Activated CD8-positive, alpha-beta memory T cell treated with anti-CD3 and anti-CD28 coated beads, Interleukin-2, amount 50 U/mL, for 48 hours (primary cell): Measurements from ENCODE around the gene GAS2.
A peak's percentile ranks its signal among the peaks of the same experiment; 100 is the strongest.

Experiments
- DNase-seq: peaks from one replicate; pipeline ENCODE4 v3.0.0-alpha.2; 2020

The GAS2 gene

GRCh38 chr11:22792497-22792896, 126.1 kb downstream of the GAS2 start:
- no peak for DNase-seq

GRCh38 chr11:22795914-22796313, 129.5 kb downstream of the GAS2 start:
- no peak for DNase-seq

- no peak for DNase-seq
Measured at GRCh38 chr11:22797047-22797446, 130.6 kb downstream of the GAS2 start.

GRCh38 chr11:22798901-22799300, 132.5 kb downstream of the GAS2 start:
- DNase-seq, result no peak

GRCh38 chr11:22800482-22800881, 134.1 kb downstream of the GAS2 start:
- DNase-seq, result no peak

GRCh38 chr11:22802861-22803260, 136.4 kb downstream of the GAS2 start:
- no peak for DNase-seq

- no peak for DNase-seq
Measured at GRCh38 chr11:22807391-22807790, 141.0 kb downstream of the GAS2 start.

GRCh38 chr11:22807855-22808570, 141.6 kb downstream of the GAS2 start:
- DNase-seq, result no peak

GRCh38 chr11:22808571-22809197, 142.3 kb downstream of the GAS2 start:
- no peak for DNase-seq

- DNase-seq, result no peak
Measured at GRCh38 chr11:22809893-22810292, 143.5 kb downstream of the GAS2 start.

GRCh38 chr11:22822203-22822602, 155.8 kb downstream of the GAS2 start:
- no peak for DNase-seq

- DNase-seq, result no peak
Measured at GRCh38 chr11:22828373-22828772, 162.0 kb downstream of the GAS2 start.

GRCh38 chr11:22829231-22830081, 163.0 kb downstream of the GAS2 start, which contains the start of gene SVIP:
Gene SVIP (minus strand): TSS chr11:22829801. CDS start chr11:22829748, 53 bp downstream.
- DNase-seq, result peak; percentile 96

- DNase-seq, result no peak
Measured at GRCh38 chr11:22830082-22830414, 163.6 kb downstream of the GAS2 start.

- no peak for DNase-seq
Measured at GRCh38 chr11:22832315-22833015, 166.1 kb downstream of the GAS2 start.

- DNase-seq, result no peak
Measured at GRCh38 chr11:22846726-22847125, 180.3 kb downstream of the GAS2 start.

GRCh38 chr11:22851477-22851876, 185.1 kb downstream of the GAS2 start:
- no peak for DNase-seq

- no peak for DNase-seq
Measured at GRCh38 chr11:22859756-22860155, 193.3 kb downstream of the GAS2 start.

GRCh38 chr11:22860241-22860640, 193.8 kb downstream of the GAS2 start, which contains the start of gene CCDC179:
Gene CCDC179 (minus strand): TSS chr11:22860474. CDS start chr11:22860421, 53 bp downstream.
- no peak for DNase-seq
